Subcutaneous adipose tissue (tissue), 4 donors: ENCODE results near the gene ANKS1B. TPM values are rescaled to one million over a fixed set of nuclear protein-coding genes. Genes with fewer than 3 reads are reported as not detected.

Experiments
- CTCF ChIP-seq: fragments of 450-650 bp; IDR thresholded peaks from one replicate; pipeline ENCODE4 v1.5.1; 2016; ENCODE audit warnings: low read depth, mild to moderate bottlenecking, control low read depth, antibody characterized with exemption, moderate library complexity
- total RNA-seq, 4 donors: library from RNA; depleted of rRNA; stranded (reverse); fragments of >200 nt; gene quantifications; one replicate each; pipeline ENCODE4 v1.1.0, GENCODE V29; 2016

The ANKS1B gene
- total RNA-seq, 4 donors from 2014 or later: 4.5 to 15.4 (median 10.1) TPM

GRCh38 chr12:99140017-99140720 lies 844.6 kb downstream of the ANKS1B start:
- TF ChIP-seq CTCF: no peak

- TF ChIP-seq CTCF: no peak
Measured at GRCh38 chr12:99138393-99138792, 846.3 kb downstream of the ANKS1B start.

GRCh38 chr12:99137124-99137855 lies 847.4 kb downstream of the ANKS1B start:
- TF ChIP-seq CTCF: no peak

- no peak for TF ChIP-seq CTCF
Measured at GRCh38 chr12:99136516-99136915, 848.2 kb downstream of the ANKS1B start.

- TF ChIP-seq CTCF: no peak
Measured at GRCh38 chr12:99135376-99135775, 849.4 kb downstream of the ANKS1B start.

- no peak for TF ChIP-seq CTCF
Measured at GRCh38 chr12:99133401-99133800, 851.3 kb downstream of the ANKS1B start.

- TF ChIP-seq CTCF: no peak
Measured at GRCh38 chr12:99131751-99132199, 853.0 kb downstream of the ANKS1B start.
